H1 (cell line): ENCODE data around the gene ZFAND3. TPM values are rescaled to one million over a fixed set of nuclear protein-coding genes. Genes with fewer than 3 reads are reported as not detected.

ENCODE experiments used
- CTCF ChIA-PET: fragments of 300-600 bp; sonication (Branson Sonifier 250); formaldehyde crosslinking; loops from one replicate; lab custom pipeline; 2021; ENCODE audit not compliant: partially characterized antibody; lab: Charles Lee
- POLR2A ChIA-PET: fragments of 300-600 bp; sonication (Branson Sonifier 250); formaldehyde crosslinking; loops from one replicate; lab custom pipeline; 2021; ENCODE audit warnings: inconsistent platforms; ENCODE audit not compliant: partially characterized antibody; lab: Charles Lee
- DNase-seq, 2 experiments: peaks; one replicate each; pipeline versions ENCODE4 v3.0.0 to v3.0.0-alpha.2; 2010 to 2022; ENCODE audit warnings: low spot score in 2 of 2, low read depth in 1 of 2, mixed read lengths in 1 of 2
- FAIRE-seq: peaks from 2 replicates; lab custom pipeline; 2011; peaks lifted over from hg19 to GRCh38; lab: Jason Lieb, UNC
- H2AFZ ChIP-seq: 2 replicates; pipeline ENCODE4 v1.8.1; 2012; ENCODE audit warnings: low read length, inconsistent platforms
- H2AK5ac ChIP-seq: 2 replicates; pipeline ENCODE4 v1.6.1; 2013; ENCODE audit warnings: low read depth, low read length
- H2BK120ac ChIP-seq: replicated peaks from 2 replicates; pipeline ENCODE3; 2013; ENCODE audit warnings: low read depth, low read length, inconsistent platforms
- H2BK12ac ChIP-seq: 2 replicates; pipeline ENCODE4 v1.6.1; 2013; ENCODE audit warnings: low read depth, low read length
- H2BK15ac ChIP-seq: 2 replicates; pipeline ENCODE4 v1.6.1; 2013; ENCODE audit warnings: low read length
- H2BK20ac ChIP-seq: 2 replicates; pipeline ENCODE4 v1.6.1; 2013; ENCODE audit warnings: low read length
- H2BK5ac ChIP-seq: 2 replicates; pipeline ENCODE4 v1.6.1; 2013; ENCODE audit warnings: low read depth, low read length
- H3K14ac ChIP-seq: 2 replicates; pipeline ENCODE4 v1.6.1; 2013; ENCODE audit warnings: inconsistent platforms; ENCODE audit not compliant: insufficient read length
- H3K18ac ChIP-seq: 2 replicates; pipeline ENCODE4 v1.6.1; 2013; ENCODE audit warnings: low read length; ENCODE audit errors: extremely low read depth
- H3K23ac ChIP-seq: 2 replicates; pipeline ENCODE4 v1.6.1; 2013; ENCODE audit warnings: inconsistent platforms; ENCODE audit not compliant: insufficient read length
- H3K23me2 ChIP-seq: 2 replicates; pipeline ENCODE4 v1.6.1; 2013; ENCODE audit warnings: low read depth, low read length
- H3K27ac ChIP-seq: 2 replicates; pipeline ENCODE4 v1.6.1; 2011; ENCODE audit warnings: low read depth, low read length, inconsistent platforms
- H3K27me3 ChIP-seq, 4 experiments: replicated peaks in 1 of 4; 1 replicate in 1 of 4; 2 replicates in 3 of 4; pipeline versions ENCODE4 v1.6.1 to v1.8.1; 2011 to 2013; ENCODE audit warnings: low read length in 3 of 4, mild to moderate bottlenecking in 3 of 4, inconsistent platforms in 2 of 4, mixed read lengths in 2 of 4, moderate library complexity in 1 of 4; ENCODE audit not compliant: control insufficient read depth in 3 of 4, insufficient read depth in 3 of 4; ENCODE audit errors: extremely low read depth in 1 of 4
- H3K36me3 ChIP-seq, 4 experiments: 2 replicates each; pipeline versions ENCODE4 v1.6.1 to v1.8.1; 2011 to 2013; ENCODE audit warnings: mild to moderate bottlenecking in 4 of 4, low read length in 3 of 4, moderate library complexity in 2 of 4, control low read depth in 1 of 4, inconsistent platforms in 1 of 4; ENCODE audit not compliant: insufficient read depth in 4 of 4, control insufficient read depth in 2 of 4
- H3K4ac ChIP-seq: replicated peaks from 2 replicates; pipeline ENCODE3; 2013; ENCODE audit warnings: low read length, low read depth, mixed read lengths, inconsistent platforms; ENCODE audit not compliant: insufficient read length
- H3K4me1 ChIP-seq, 4 experiments: replicated peaks in 1 of 4; 1 replicate in 1 of 4; 2 replicates in 3 of 4; pipeline versions ENCODE4 v1.6.1 to v1.8.1; 2011 to 2013; ENCODE audit warnings: low read length in 3 of 4, inconsistent platforms in 2 of 4, mixed read lengths in 1 of 4; ENCODE audit not compliant: insufficient read depth in 4 of 4, control insufficient read depth in 3 of 4
- H3K4me2 ChIP-seq, 2 experiments: 2 replicates each; pipeline versions ENCODE4 v1.6.1 to v1.8.1; 2011 to 2013; ENCODE audit warnings: low read depth in 2 of 2, low read length in 2 of 2, control low read depth in 1 of 2, inconsistent platforms in 1 of 2, mild to moderate bottlenecking in 1 of 2; ENCODE audit not compliant: insufficient read depth in 1 of 2
- H3K4me3 ChIP-seq, 4 experiments: fragments of 200-600, 300-600 bp in 1 of 4; sonication (generic), shearing (Covaris generic), sonication (Bioruptor Twin) in 1 of 4; 2 replicates each; pipeline versions ENCODE4 v1.5.1 to v1.8.1; 2011 to 2016; ENCODE audit warnings: low read length in 4 of 4, low read depth in 3 of 4, control low read depth in 2 of 4, inconsistent platforms in 2 of 4, mild to moderate bottlenecking in 2 of 4, mixed read lengths in 1 of 4, moderate library complexity in 1 of 4; ENCODE audit not compliant: insufficient read depth in 2 of 4; ENCODE audit errors: extremely low read depth in 1 of 4
- H3K56ac ChIP-seq: replicated peaks from 2 replicates; pipeline ENCODE3; 2013; ENCODE audit warnings: low read depth, mild to moderate bottlenecking, mixed read lengths, low read length, inconsistent platforms; ENCODE audit not compliant: insufficient read length
- H3K79me1 ChIP-seq: 2 replicates; pipeline ENCODE4 v1.6.1; 2013; ENCODE audit warnings: low read depth, low read length, control low read depth
- H3K79me2 ChIP-seq, 2 experiments: 2 replicates each; pipeline versions ENCODE4 v1.6.1 to v1.8.1; 2012 to 2013; ENCODE audit warnings: low read length in 2 of 2, mild to moderate bottlenecking in 2 of 2, inconsistent platforms in 1 of 2; ENCODE audit not compliant: insufficient read depth in 2 of 2, control insufficient read depth in 1 of 2
- H3K9ac ChIP-seq, 4 experiments: replicated peaks in 1 of 4; 1 replicate in 1 of 4; 2 replicates in 3 of 4; pipeline versions ENCODE4 v1.6.1 to v1.8.1; 2011 to 2013; ENCODE audit warnings: low read depth in 3 of 4, low read length in 3 of 4, control low read depth in 2 of 4, mild to moderate bottlenecking in 2 of 4, moderate library complexity in 2 of 4, inconsistent platforms in 1 of 4; ENCODE audit errors: extremely low read depth in 1 of 4
- H3K9me3 ChIP-seq, 2 experiments: 2 replicates each; pipeline versions ENCODE4 v1.6.1 to v1.8.1; 2012 to 2013; ENCODE audit warnings: mild to moderate bottlenecking in 2 of 2, moderate library complexity in 2 of 2, control low read depth in 1 of 2, inconsistent platforms in 1 of 2, low read depth in 1 of 2, low read length in 1 of 2, mixed read lengths in 1 of 2; ENCODE audit not compliant: insufficient read depth in 2 of 2
- H4K20me1 ChIP-seq, 2 experiments: replicated peaks in 1 of 2; 2 replicates each; pipeline versions ENCODE3 to v1.8.1; 2011 to 2013; ENCODE audit warnings: inconsistent platforms in 2 of 2, low read length in 2 of 2, mild to moderate bottlenecking in 1 of 2; ENCODE audit not compliant: insufficient read depth in 2 of 2, control insufficient read depth in 1 of 2
- H4K5ac ChIP-seq: 2 replicates; pipeline ENCODE4 v1.6.1; 2013; ENCODE audit warnings: low read length, low read depth, mixed read lengths, inconsistent platforms; ENCODE audit not compliant: insufficient read length
- H4K8ac ChIP-seq: 2 replicates; pipeline ENCODE4 v1.8.0; 2013; ENCODE audit warnings: mild to moderate bottlenecking, moderate library complexity, low read length, inconsistent platforms; ENCODE audit not compliant: insufficient read depth; ENCODE audit errors: extremely low read depth
- H4K91ac ChIP-seq: replicated peaks from 2 replicates; pipeline ENCODE3; 2013; ENCODE audit warnings: low read length, mixed read lengths, inconsistent platforms; ENCODE audit not compliant: insufficient read length
- BACH1 ChIP-seq: IDR thresholded peaks from 2 replicates; pipeline ENCODE4 v1.6.1; 2012; ENCODE audit warnings: low read length, improper control_type of control experiment
- BCL11A ChIP-seq, 2 experiments: IDR thresholded peaks; one replicate each; pipeline ENCODE4 v1.6.1; 2011; ENCODE audit warnings: low read depth in 2 of 2, low read length in 2 of 2, mild to moderate bottlenecking in 2 of 2
- CBX5 ChIP-seq: fragments of 300-800, 300-1000 bp; sonication (generic); IDR thresholded peaks from 2 replicates; pipeline ENCODE4 v1.7.1; 2016; ENCODE audit warnings: antibody characterized with exemption, low read length, low read depth
- CEBPB ChIP-seq: IDR thresholded peaks from 2 replicates; pipeline ENCODE4 v1.6.1; 2012; ENCODE audit warnings: low read depth, low read length
- POU5F1 ChIP-seq: IDR thresholded peaks from 2 replicates; pipeline ENCODE4 v1.6.1; 2011; ENCODE audit warnings: low read depth, mild to moderate bottlenecking, low read length, moderate library complexity
- RBBP5 ChIP-seq: IDR thresholded peaks from 2 replicates; pipeline ENCODE4 v1.7.1; 2012; ENCODE audit warnings: low read depth, mild to moderate bottlenecking, inconsistent platforms, low read length, moderate library complexity, borderline replicate concordance
- RFX5 ChIP-seq: IDR thresholded peaks from 2 replicates; pipeline ENCODE4 v1.6.1; 2011; ENCODE audit warnings: low read depth, low read length, improper control_type of control experiment, borderline replicate concordance
- RXRA ChIP-seq: IDR thresholded peaks from 2 replicates; pipeline ENCODE4 v1.6.1; 2011; ENCODE audit warnings: low read depth, mild to moderate bottlenecking, low read length, moderate library complexity; ENCODE audit not compliant: insufficient read depth
- SAP30 ChIP-seq: fragments of 300-600 bp; sonication (generic); IDR thresholded peaks from 2 replicates; pipeline ENCODE4 v1.7.1; 2012; ENCODE audit warnings: low read length, moderate library complexity, mild to moderate bottlenecking, inconsistent platforms; ENCODE audit not compliant: insufficient read depth, insufficient replicate concordance
- SIN3A ChIP-seq, 2 experiments: IDR thresholded peaks in 1 of 2; conservative IDR thresholded peaks in 1 of 2; 2 replicates each; pipeline ENCODE4 v1.6.1; 2011 to 2012; ENCODE audit warnings: low read length in 2 of 2, improper control_type of control experiment in 1 of 2, low read depth in 1 of 2, mild to moderate bottlenecking in 1 of 2
- SP1 ChIP-seq: IDR thresholded peaks from 2 replicates; pipeline ENCODE4 v1.6.1; 2011; ENCODE audit warnings: low read depth, low read length
- SP2 ChIP-seq: IDR thresholded peaks from 2 replicates; pipeline ENCODE4 v1.6.1; 2012; ENCODE audit warnings: mild to moderate bottlenecking, low read length, inconsistent platforms
- TAF1 ChIP-seq: IDR thresholded peaks from 2 replicates; pipeline ENCODE4 v1.6.1; 2011; ENCODE audit warnings: mild to moderate bottlenecking, low read depth, low read length
- TCF12 ChIP-seq: IDR thresholded peaks from 2 replicates; pipeline ENCODE4 v1.6.1; 2011; ENCODE audit warnings: low read depth, mild to moderate bottlenecking, low read length
- YY1 ChIP-seq: IDR thresholded peaks from 2 replicates; pipeline ENCODE4 v1.6.1; 2011; ENCODE audit warnings: low read depth, mild to moderate bottlenecking, low read length
- WGBS, 2 experiments: shearing (Covaris generic) in 1 of 2; methylation state at CpG; one replicate each; pipeline versions ENCODE4 v1.1.6 to v1.1.7; 2013 to 2015; ENCODE audit warnings: low lambda C conversion rate in 2 of 2, mixed read lengths in 2 of 2, inconsistent platforms in 1 of 2, low coverage in 1 of 2, missing lambda C conversion rate in 1 of 2; ENCODE audit not compliant: insufficient replicate concordance in 2 of 2, insufficient coverage in 1 of 2, insufficient read length in 1 of 2; ENCODE audit errors: extremely low coverage in 1 of 2, missing lambda C conversion rate in 1 of 2; 5-methylcytosine and 5-hydroxymethylcytosine counted together
- polyA plus RNA-seq, 7 experiments: library from polyadenylated mRNA; depleted of rRNA in 3 of 7; stranded (reverse) in 5 of 7; unstranded in 2 of 7; fragments of >200 nt in 5 of 7; fragments of 200-250 nt in 2 of 7; gene quantifications; 1 replicate in 5 of 7; 2 replicates in 1 of 7; 4 replicates in 1 of 7; pipeline versions ENCODE4 v1.2.1 to v1.2.3, GENCODE V29; 2011 to 2013; ENCODE audit warnings: missing spikeins in 2 of 7, mixed read lengths in 2 of 7
- total RNA-seq: library from RNA; stranded (reverse); fragmentation: NEBNext Ultra II Directional; extraction: Animal tissue kit (Norgen Biotek cat#: 25700); gene quantifications from 2 replicates; pipeline ENCODE4 v1.2.1, GENCODE V29; 2021

The ZFAND3 gene
- total and polyA plus RNA-seq, 2 of the 8 experiments (the other 6 are each of a cell fraction or from before 2014, with no cell fraction given), result 13.0 to 51.3 TPM

- Histone ChIP-seq H3K27me3 (no peaks in the 10 kb centered on the region), H3K9ac (no peak overlapping the region), H3K79me2 (peaks cover 0 to 22% of the 10 kb centered on the region in 2 experiments; a peak in 2 of 4 replicates), H2BK5ac (no peak overlapping the region), H4K8ac (no peak overlapping the region), H2BK20ac (no peak overlapping the region), H3K4me3 (no peak overlapping the region), H3K9me3 (no peaks in the 10 kb centered on the region; a peak in 1 of 4 replicates), H3K14ac (no peak overlapping the region), H3K4ac (no peak overlapping the region), H3K4me1 (no peaks in the 10 kb centered on the region), H3K4me2 (no peak overlapping the region), H2BK12ac (no peak overlapping the region), H3K56ac (no peak overlapping the region), H3K18ac (no peak overlapping the region), H2AK5ac (no peak overlapping the region), H2BK120ac (no peak overlapping the region), H3K23ac (no peak overlapping the region), H4K20me1 (peaks cover 0 to 3% of the 10 kb centered on the region in 2 experiments), H3K36me3 (no peaks in the 10 kb centered on the region), H3K27ac (no peak overlapping the region), H2BK15ac (no peak overlapping the region), H3K23me2 (no peaks in the 10 kb centered on the region), H2AFZ (no peak overlapping the region), H3K79me1 (no peaks in the 10 kb centered on the region), H4K91ac (no peak overlapping the region), H4K5ac (no peak overlapping the region)
- FAIRE-seq (no peak), DNase-seq (no peak)
- ChIA-PET POLR2A (no interaction called here), CTCF (interaction anchor here (0.8 to 1.7 kb wide), 2 partner anchors 9 to 14 kb away, joined by 3 to 6 read pairs; no protein-coding TSS in a partner anchor)
- WGBS, 2 experiments, result 86% methylated on average over 2 of the region's 2 CpGs; no CpG with 5 or more reads in 1 of the 2 experiments
- no peak for TF ChIP-seq POU5F1
- no peak for TF ChIP-seq TAF1
- no peak for TF ChIP-seq SIN3A (conservative IDR thresholded peaks at IDR 0.05 in 1 of 2, IDR thresholded peaks at IDR 0.05 in 1 of 2; ENCODE audit: low read depth in 1 of 2, low read length in 2 of 2)
- no peak for TF ChIP-seq RFX5
- no peak for TF ChIP-seq SP2
- no peak for TF ChIP-seq RBBP5
- TF ChIP-seq BACH1, result no peak
- TF ChIP-seq CEBPB, result no peak
- TF ChIP-seq TCF12, result no peak
- TF ChIP-seq SP1, result no peak
- no peak for TF ChIP-seq RXRA
- TF ChIP-seq YY1, result no peak
- TF ChIP-seq BCL11A (IDR thresholded peaks at IDR 0.05; ENCODE audit: low read depth in 2 of 2, low read length in 2 of 2), result no peak
- no peak for TF ChIP-seq SAP30
- TF ChIP-seq CBX5, result no peak
Observed at GRCh38 chr6:38020593-38020992, 201.1 kb downstream of the ZFAND3 start.
